H9 (cell line): Measurements from ENCODE around the gene TSPAN33. TPM values are rescaled to one million over a fixed set of nuclear protein-coding genes. Genes with fewer than 3 reads are reported as not detected.

Source experiments
- DNase-seq: peaks from one replicate; pipeline ENCODE4 v3.0.0-alpha.2; 2017
- H2AFZ ChIP-seq: one replicate; pipeline ENCODE4 v1.6.1; 2013; ENCODE audit warnings: mild to moderate bottlenecking, low read length, control low read depth, moderate library complexity
- H2AK5ac ChIP-seq: 2 replicates; pipeline ENCODE4 v1.6.1; 2013; ENCODE audit warnings: low read length, control low read depth, mixed read lengths; ENCODE audit not compliant: insufficient read length
- H2BK120ac ChIP-seq: one replicate; pipeline ENCODE4 v1.6.1; 2013; ENCODE audit warnings: low read depth, mild to moderate bottlenecking, low read length, control low read depth, inconsistent platforms; ENCODE audit not compliant: poor library complexity, severe bottlenecking
- H2BK12ac ChIP-seq: 2 replicates; pipeline ENCODE4 v1.6.1; 2013; ENCODE audit warnings: low read length, control low read depth, mixed read lengths, low read depth; ENCODE audit not compliant: insufficient read length
- H2BK15ac ChIP-seq: 2 replicates; pipeline ENCODE4 v1.6.1; 2013; ENCODE audit warnings: low read depth, low read length, control low read depth
- H2BK20ac ChIP-seq: one replicate; pipeline ENCODE4 v1.6.1; 2013; ENCODE audit warnings: low read depth, mild to moderate bottlenecking, low read length, control low read depth, inconsistent platforms; ENCODE audit not compliant: poor library complexity, severe bottlenecking
- H2BK5ac ChIP-seq: 2 replicates; pipeline ENCODE4 v1.6.1; 2013; ENCODE audit warnings: low read length, control low read depth, mixed read lengths; ENCODE audit not compliant: insufficient read length
- H3K14ac ChIP-seq: 2 replicates; pipeline ENCODE4 v1.6.1; 2013; ENCODE audit warnings: low read length, control low read depth; ENCODE audit not compliant: insufficient read depth
- H3K18ac ChIP-seq: 2 replicates; pipeline ENCODE4 v1.6.1; 2013; ENCODE audit warnings: low read depth, mild to moderate bottlenecking, mixed read lengths, low read length, control low read depth; ENCODE audit not compliant: insufficient read length
- H3K23ac ChIP-seq: 2 replicates; pipeline ENCODE4 v1.6.1; 2013; ENCODE audit warnings: low read length, control low read depth, mixed read lengths, low read depth; ENCODE audit not compliant: insufficient read length
- H3K23me2 ChIP-seq: 2 replicates; pipeline ENCODE4 v1.6.1; 2013; ENCODE audit warnings: low read depth, mild to moderate bottlenecking, mixed read lengths, low read length, control low read depth; ENCODE audit not compliant: insufficient read length, poor library complexity, severe bottlenecking
- H3K27ac ChIP-seq: 2 replicates; pipeline ENCODE4 v1.5.1; 2013; ENCODE audit warnings: low read length, control low read depth, mixed read lengths, low read depth; ENCODE audit not compliant: insufficient read length
- H3K27me3 ChIP-seq: 2 replicates; pipeline ENCODE4 v1.6.1; 2013; ENCODE audit warnings: low read length, control low read depth, inconsistent platforms; ENCODE audit not compliant: insufficient read depth
- H3K4ac ChIP-seq: 2 replicates; pipeline ENCODE4 v1.6.1; 2013; ENCODE audit warnings: low read depth, mild to moderate bottlenecking, control low read depth, inconsistent platforms, low read length, moderate library complexity
- H3K4me1 ChIP-seq: 2 replicates; pipeline ENCODE4 v1.6.1; 2013; ENCODE audit warnings: low read length, control low read depth, inconsistent platforms; ENCODE audit not compliant: insufficient read depth
- H3K4me2 ChIP-seq: 2 replicates; pipeline ENCODE4 v1.6.1; 2013; ENCODE audit warnings: low read length, control low read depth, mixed read lengths; ENCODE audit not compliant: insufficient read length, insufficient read depth
- H3K56ac ChIP-seq: 2 replicates; pipeline ENCODE4 v1.6.1; 2013; ENCODE audit warnings: low read depth, mild to moderate bottlenecking, mixed read lengths, low read length, control low read depth; ENCODE audit not compliant: insufficient read length
- H3K79me1 ChIP-seq: 2 replicates; pipeline ENCODE4 v1.6.1; 2013; ENCODE audit warnings: low read depth, mild to moderate bottlenecking, moderate library complexity, low read length, control low read depth, inconsistent platforms; ENCODE audit not compliant: insufficient read depth, poor library complexity, severe bottlenecking
- H3K79me2 ChIP-seq: 2 replicates; pipeline ENCODE4 v1.6.1; 2013; ENCODE audit warnings: low read length, control low read depth, inconsistent platforms; ENCODE audit not compliant: insufficient read depth
- H3K9ac ChIP-seq: 2 replicates; pipeline ENCODE4 v1.6.1; 2013; ENCODE audit warnings: low read length, control low read depth, mixed read lengths; ENCODE audit not compliant: insufficient read length; ENCODE audit errors: extremely low read depth
- H3K9me3 ChIP-seq: one replicate; pipeline ENCODE4 v1.6.1; 2013; ENCODE audit warnings: low read depth, low read length, inconsistent platforms; ENCODE audit not compliant: control insufficient read depth
- H3T11ph ChIP-seq: one replicate; pipeline ENCODE4 v1.6.1; 2013; ENCODE audit warnings: mild to moderate bottlenecking, low read length, control low read depth, inconsistent platforms
- H4K20me1 ChIP-seq: one replicate; pipeline ENCODE4 v1.6.1; 2013; ENCODE audit not compliant: control insufficient read depth, insufficient read length, insufficient read depth
- H4K5ac ChIP-seq: 2 replicates; pipeline ENCODE4 v1.6.1; 2013; ENCODE audit warnings: low read depth, mild to moderate bottlenecking, mixed read lengths, low read length, control low read depth; ENCODE audit not compliant: insufficient read length
- H4K8ac ChIP-seq: replicated peaks from 2 replicates; pipeline ENCODE4 v1.6.1; 2013; ENCODE audit warnings: low read length, control low read depth, mixed read lengths, low read depth; ENCODE audit not compliant: insufficient read length
- H4K91ac ChIP-seq: 2 replicates; pipeline ENCODE4 v1.6.1; 2013; ENCODE audit warnings: low read depth, mild to moderate bottlenecking, moderate library complexity, mixed read lengths, low read length, control low read depth; ENCODE audit not compliant: insufficient read length
- H3K27ac Mint-ChIP-seq, 3 experiments: 2 replicates in 2 of 3; 3 replicates in 1 of 3; pipeline ENCODE4 v1.8.0; 2020 to 2021; ENCODE audit warnings: mixed read lengths in 3 of 3, mild to moderate bottlenecking in 1 of 3, moderate library complexity in 1 of 3
- H3K27me3 Mint-ChIP-seq: 2 replicates; pipeline ENCODE4 v1.8.0; 2021; ENCODE audit warnings: low read depth, mild to moderate bottlenecking, moderate library complexity, mixed read lengths
- H3K36me3 Mint-ChIP-seq, 3 experiments: 2 replicates in 2 of 3; 3 replicates in 1 of 3; pipeline ENCODE4 v1.8.0; 2020 to 2021; ENCODE audit warnings: low read depth in 3 of 3, mixed read lengths in 3 of 3; ENCODE audit not compliant: insufficient read depth in 1 of 3
- H3K4me1 Mint-ChIP-seq, 2 experiments: 2 replicates each; pipeline ENCODE4 v1.8.0; 2020; ENCODE audit warnings: mixed read lengths in 2 of 2
- H3K4me3 Mint-ChIP-seq, 2 experiments: 2 replicates in 1 of 2; 3 replicates in 1 of 2; pipeline ENCODE4 v1.8.0; 2020 to 2021; ENCODE audit warnings: mild to moderate bottlenecking in 2 of 2, mixed read lengths in 2 of 2, moderate library complexity in 1 of 2
- H3K9me3 Mint-ChIP-seq, 2 experiments: 2 replicates in 1 of 2; 3 replicates in 1 of 2; pipeline ENCODE4 v1.8.0; 2020; ENCODE audit warnings: mild to moderate bottlenecking in 2 of 2, mixed read lengths in 2 of 2, moderate library complexity in 1 of 2
- CTCF ChIP-seq: fragments of 200-600 bp; sonication (generic); conservative IDR thresholded peaks from 3 replicates; pipeline ENCODE4 v1.8.0; 2021; ENCODE audit warnings: antibody characterized with exemption, mild to moderate bottlenecking
- WGBS: extraction: QIAGEN DNeasy Blood & Tissue Kit; methylation state at CpG from one replicate; pipeline ENCODE4 v1.1.7; 2013; ENCODE audit warnings: missing lambda C conversion rate, low lambda C conversion rate, mixed read lengths; ENCODE audit not compliant: insufficient read length; ENCODE audit errors: extremely low coverage; 5-methylcytosine and 5-hydroxymethylcytosine counted together
- total RNA-seq: library from RNA; stranded (reverse); gene quantifications from 2 replicates; pipeline ENCODE4 v1.2.1, GENCODE V29; 2021

TSPAN33 gene
- total RNA-seq, 1 experiment from 2014 or later, result 34.7 TPM

GRCh38 chr7:129187681-129188371, 43.3 kb downstream of the TSPAN33 start:
- H3K14ac ChIP-seq, result peak overlapping the region; percentile 38; the same call in 1 of the 2 replicates
- H2BK5ac ChIP-seq, result no peak overlapping the region
- no peak overlapping the region for H3K4ac ChIP-seq
- no CpG with 5 or more reads among the region's 14 CpGs for WGBS
- H3K9ac ChIP-seq, result peak overlapping the region; percentile 31
- no peak overlapping the region for H3K56ac ChIP-seq
- H4K20me1 ChIP-seq, result no peaks in the 10 kb centered on the region
- no peak overlapping the region for H3K23ac ChIP-seq
- peaks cover 3% of the 10 kb centered on the region; the same call in 1 of the 2 replicates for H3K27me3 ChIP-seq
- Mint-ChIP-seq H3K9me3 (no peaks in the 10 kb centered on the region), H3K4me3 (peak overlapping the region; percentile 77 to 78), H3K36me3 (peaks cover 8 to 11% (median 9%) of the 10 kb centered on the region in 3 experiments; a peak in 6 of 7 replicates), H3K27me3 (peaks cover 23% of the 10 kb centered on the region), H3K27ac (peak overlapping the region in 2 of 3 experiments; percentile 85 to 90; a peak in 4 of 7 replicates), H3K4me1 (peaks cover 34 to 39% of the 10 kb centered on the region in 2 experiments)
- H2AFZ ChIP-seq, result no peak overlapping the region
- peak overlapping the region; percentile 41 for H3K18ac ChIP-seq
- no peak overlapping the region for H3T11ph ChIP-seq
- H2BK20ac ChIP-seq, result no peak overlapping the region
- peak overlapping the region; percentile 96 for H3K4me2 ChIP-seq
- H3K79me2 ChIP-seq, result peaks cover 23% of the 10 kb centered on the region; the same call in 1 of the 2 replicates
- H4K5ac ChIP-seq, result no peak overlapping the region
- no peak overlapping the region for H3K27ac ChIP-seq
- no peaks in the 10 kb centered on the region; the same call in none of the 2 replicates for H3K4me1 ChIP-seq
- no peak overlapping the region for H4K91ac ChIP-seq
- H3K79me1 ChIP-seq, result peaks cover 6% of the 10 kb centered on the region
- no peaks in the 10 kb centered on the region for H3K9me3 ChIP-seq
- H3K23me2 ChIP-seq, result peaks cover 10% of the 10 kb centered on the region
- no peak overlapping the region for H2AK5ac ChIP-seq
- DNase-seq, result no peak
- no peak overlapping the region for H2BK12ac ChIP-seq
- H2BK120ac ChIP-seq, result no peak overlapping the region
- no peak overlapping the region for H4K8ac ChIP-seq
- no peak overlapping the region for H2BK15ac ChIP-seq
- TF ChIP-seq CTCF, result no peak
